GM12878 (cell line): ENCODE measurements around the gene NCS1. TPM values are rescaled to one million over a fixed set of nuclear protein-coding genes. Genes with fewer than 3 reads are reported as not detected.

Experiments
- ATAC-seq: fragments of 200-7000 bp; cut with Tn5 transposase; 3 replicates; pipeline ENCODE4 v1.9.1; 2020; ENCODE audit warnings: mild to moderate bottlenecking, moderate library complexity
- BruUV-seq: library from RNA; stranded (reverse); fragments of 400-500 nt; replicated peaks from 2 replicates; lab custom pipeline; 2021; lab: Mats Ljungman, UMichigan
- CTCF ChIA-PET: fragments of 300-600 bp; sonication (Branson Sonifier 250); formaldehyde crosslinking; extraction: SDS; loops from one replicate; lab custom pipeline; 2021; ENCODE audit warnings: inconsistent platforms; lab: Yijun Ruan, JAX
- POLR2A ChIA-PET: fragments of 350-600 bp; formaldehyde crosslinking; extraction: SDS; loops from one replicate; lab custom pipeline; 2021; ENCODE audit warnings: inconsistent platforms; lab: Charles Lee
- RAD21 ChIA-PET: fragments of 300-600 bp; sonication (Branson Sonifier 250); formaldehyde crosslinking; loops from one replicate; lab custom pipeline; 2023; ENCODE audit warnings: antibody characterized with exemption; ENCODE audit not compliant: unreplicated experiment; lab: Charles Lee
- SMC1A ChIA-PET: fragments of 300-600 bp; sonication (Branson Sonifier 250); formaldehyde crosslinking; loops from one replicate; lab custom pipeline; 2023; ENCODE audit not compliant: unreplicated experiment, uncharacterized antibody; lab: Charles Lee
- DNase-seq: peaks from one replicate; pipeline ENCODE4 v3.0.0-alpha.2; 2011; ENCODE audit warnings: low read depth, low spot score
- FAIRE-seq: peaks from 3 replicates; lab custom pipeline; 2011; peaks lifted over from hg19 to GRCh38; lab: Jason Lieb, UNC
- H2AFZ ChIP-seq: 2 replicates; pipeline ENCODE4 v1.6.0; 2011; ENCODE audit warnings: low read depth, low read length, control low read depth; ENCODE audit not compliant: control insufficient read depth
- H3K27ac ChIP-seq: 2 replicates; pipeline ENCODE4 v1.5.1; 2011; ENCODE audit warnings: control low read depth; ENCODE audit not compliant: control insufficient read depth, insufficient read depth
- H3K27me3 ChIP-seq, 2 experiments: replicated peaks in 1 of 2; 2 replicates each; pipeline versions ENCODE4 v1.6.0 to v1.6.1; 2011; ENCODE audit warnings: low read length in 1 of 2; ENCODE audit not compliant: control insufficient read depth in 2 of 2, insufficient read depth in 2 of 2
- H3K36me3 ChIP-seq, 2 experiments: 2 replicates each; pipeline ENCODE4 v1.5.1; 2011; ENCODE audit warnings: low read length in 1 of 2; ENCODE audit not compliant: control insufficient read depth in 2 of 2, insufficient read depth in 2 of 2
- H3K4me1 ChIP-seq: 2 replicates; pipeline ENCODE4 v1.6.1; 2011; ENCODE audit warnings: mild to moderate bottlenecking, low read length, moderate library complexity, mixed read lengths; ENCODE audit not compliant: control insufficient read depth, insufficient read depth
- H3K4me2 ChIP-seq: 2 replicates; pipeline ENCODE4 v1.6.0; 2011; ENCODE audit warnings: control low read depth; ENCODE audit not compliant: control insufficient read depth, insufficient read depth
- H3K4me3 ChIP-seq: fragments of 200-600 bp; sonication (generic); 2 replicates; pipeline ENCODE4 v1.5.1; 2016
- H3K79me2 ChIP-seq: 2 replicates; pipeline ENCODE4 v1.6.0; 2011; ENCODE audit warnings: low read length; ENCODE audit not compliant: control insufficient read depth, insufficient read depth
- H3K9ac ChIP-seq: 2 replicates; pipeline ENCODE4 v1.8.0; 2011; ENCODE audit warnings: low read length, control low read depth, mixed read lengths; ENCODE audit not compliant: control insufficient read depth, insufficient read depth
- H3K9me3 ChIP-seq: replicated peaks from 3 replicates; pipeline ENCODE4 v1.5.1; 2011; ENCODE audit warnings: mild to moderate bottlenecking, low read length; ENCODE audit not compliant: control insufficient read depth, insufficient read depth
- H4K20me1 ChIP-seq: 2 replicates; pipeline ENCODE4 v1.6.0; 2011; ENCODE audit not compliant: control insufficient read depth, insufficient read depth
- ASH2L ChIP-seq: fragments of 300-600, 200-600 bp; sonication (generic); IDR thresholded peaks from 2 replicates; pipeline ENCODE4 v1.6.1; 2017; ENCODE audit warnings: low read depth, mild to moderate bottlenecking, borderline replicate concordance
- BMI1 ChIP-seq: fragments of 450-650 bp; IDR thresholded peaks from 2 replicates; pipeline ENCODE4 v1.6.1; 2016; ENCODE audit warnings: mild to moderate bottlenecking, moderate library complexity, borderline replicate concordance
- EGR1 ChIP-seq, 2 experiments: IDR thresholded peaks; 1 replicate in 1 of 2; 2 replicates in 1 of 2; pipeline ENCODE4 v1.6.1; 2011 to 2012; ENCODE audit warnings: low read depth in 2 of 2, low read length in 2 of 2, borderline replicate concordance in 1 of 2, mild to moderate bottlenecking in 1 of 2, moderate library complexity in 1 of 2
- HCFC1 ChIP-seq: fragments of 150-350 bp; IDR thresholded peaks from 2 replicates; pipeline ENCODE4 v1.6.1; 2014; ENCODE audit warnings: low read length
- MTA3 ChIP-seq: IDR thresholded peaks from 2 replicates; pipeline ENCODE4 v1.6.1; 2012; ENCODE audit warnings: low read length, inconsistent platforms, borderline replicate concordance
- NR2F1 ChIP-seq: fragments of 450-650 bp; conservative IDR thresholded peaks from 2 replicates; pipeline ENCODE4 v1.6.1; 2017; ENCODE audit warnings: mild to moderate bottlenecking
- PML ChIP-seq: IDR thresholded peaks from 2 replicates; pipeline ENCODE4 v1.6.1; 2012; ENCODE audit warnings: low read length, inconsistent platforms
- SIN3A ChIP-seq: IDR thresholded peaks from 2 replicates; pipeline ENCODE4 v1.6.1; 2012; ENCODE audit warnings: low read depth, low read length, improper control_type of control experiment
- TARDBP ChIP-seq: IDR thresholded peaks from 2 replicates; pipeline ENCODE4 v1.6.1; 2016; ENCODE audit warnings: borderline replicate concordance
- TCF12 ChIP-seq: IDR thresholded peaks from 2 replicates; pipeline ENCODE4 v1.6.1; 2011; ENCODE audit warnings: low read depth, mild to moderate bottlenecking, low read length
- WGBS: methylation state at CpG from one replicate; pipeline ENCODE4 v1.1.6; 2016; ENCODE audit warnings: low lambda C conversion rate; ENCODE audit not compliant: insufficient replicate concordance, insufficient coverage; ENCODE audit errors: missing lambda C conversion rate; 5-methylcytosine and 5-hydroxymethylcytosine counted together
- in situ Hi-C: fragments of 300-500 bp; cut with MboI; formaldehyde crosslinking; loops from 9 replicates; pipeline ENCODE4 v1.14.3; 2018; ENCODE audit warnings: mixed read lengths
- intact Hi-C: fragments of 100-400 bp; cut with micrococcal nuclease; formaldehyde crosslinking; loops from one replicate; pipeline ENCODE4 v1.14.2; 2022; ENCODE audit not compliant: unreplicated experiment
- polyA plus RNA-seq, 11 experiments: library from polyadenylated mRNA; depleted of rRNA in 4 of 11; unstranded in 6 of 11; stranded (reverse) in 5 of 11; fragments of >200 nt; fragmentation: Nextera tagmentation in 4 of 11; fragmentation: Illumina TruSeq in 1 of 11; extraction: Ambion mirVana in 4 of 11; extraction: Trizol in 1 of 11; gene quantifications; 1 replicate in 1 of 11; 2 replicates in 10 of 11; pipeline versions ENCODE4 v1.2.1 to v1.2.3, GENCODE V29; 2011 to 2016; ENCODE audit warnings: inconsistent platforms in 2 of 11, missing spikeins in 2 of 11, low read depth in 1 of 11
- total RNA-seq, 4 experiments: library from RNA; depleted of rRNA in 3 of 4; stranded (reverse); fragments of >200 nt in 3 of 4; fragmentation: Illumina TruSeq in 1 of 4; extraction: Trizol in 1 of 4; gene quantifications; 2 replicates each; pipeline versions ENCODE4 v1.2.1 to v1.2.3, GENCODE V29; 2013 to 2021
- TF ChIP-seq, protein P1 (sequence below): IDR thresholded peaks from 2 replicates; pipeline ENCODE4 v1.6.1; 2011; ENCODE audit warnings: low read depth, mild to moderate bottlenecking, low read length, moderate library complexity, borderline replicate concordance; ENCODE audit errors: extremely low read depth
- TF ChIP-seq, protein P2 (sequence below): IDR thresholded peaks from 2 replicates; pipeline ENCODE4 v1.6.1; 2012; ENCODE audit warnings: mild to moderate bottlenecking, low read depth, low read length

NCS1 gene
- total and polyA plus RNA-seq, 10 of the 15 experiments (the other 5 are each of a cell fraction or from before 2014, with no cell fraction given): 0.04 to 0.22 (median 0.06) TPM; not detected in 4

DNA sequence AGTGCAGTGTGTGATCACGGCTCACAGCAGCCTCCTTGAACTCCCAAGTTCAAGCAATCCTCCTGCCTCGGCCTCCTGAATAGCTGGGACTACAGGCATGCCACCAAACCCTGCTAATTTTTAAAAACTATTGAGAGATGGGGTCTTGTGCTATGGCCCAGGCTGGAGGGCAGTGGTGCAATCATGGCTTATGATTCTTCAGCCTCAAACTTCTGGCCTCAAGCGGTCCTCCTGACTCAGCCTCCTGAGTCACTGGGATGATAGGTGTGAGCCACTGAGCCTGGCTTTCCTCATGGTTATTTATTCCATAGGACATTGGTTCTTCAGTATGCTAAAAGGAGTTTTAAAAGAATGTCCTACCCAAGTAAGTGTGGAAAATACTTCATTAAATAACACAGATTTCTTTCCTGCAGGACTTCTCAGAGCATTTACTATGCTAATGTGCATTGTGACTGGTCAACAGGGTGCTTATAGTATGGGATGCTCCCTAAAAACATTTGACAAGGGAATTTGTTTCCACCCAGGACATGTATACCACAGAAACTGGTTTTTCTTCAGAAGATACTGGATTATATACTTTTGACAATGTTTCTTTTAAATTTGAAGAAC is 11.2 kb upstream of the NCS1 start:
- H3K79me2 ChIP-seq: no peaks in the 10 kb centered on the region
- no peaks in the 10 kb centered on the region for H3K9me3 ChIP-seq
- RAD21 ChIA-PET: no interaction called here
- TF ChIP-seq PML (no peak), NR2F1 (no peak), BMI1 (no peak), HCFC1 (no peak), SIN3A (no peak), ASH2L (no peak), TCF12 (no peak), TARDBP (no peak), EGR1 (IDR thresholded peaks at IDR 0.05; ENCODE audit: borderline replicate concordance in 1 of 2, low read depth in 2 of 2, low read length in 2 of 2) (no peak), MTA3 (no peak)
- TF ChIP-seq, protein P1, sequence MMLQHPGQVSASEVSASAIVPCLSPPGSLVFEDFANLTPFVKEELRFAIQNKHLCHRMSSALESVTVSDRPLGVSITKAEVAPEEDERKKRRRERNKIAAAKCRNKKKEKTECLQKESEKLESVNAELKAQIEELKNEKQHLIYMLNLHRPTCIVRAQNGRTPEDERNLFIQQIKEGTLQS: no peak
- TF ChIP-seq, protein P2, sequence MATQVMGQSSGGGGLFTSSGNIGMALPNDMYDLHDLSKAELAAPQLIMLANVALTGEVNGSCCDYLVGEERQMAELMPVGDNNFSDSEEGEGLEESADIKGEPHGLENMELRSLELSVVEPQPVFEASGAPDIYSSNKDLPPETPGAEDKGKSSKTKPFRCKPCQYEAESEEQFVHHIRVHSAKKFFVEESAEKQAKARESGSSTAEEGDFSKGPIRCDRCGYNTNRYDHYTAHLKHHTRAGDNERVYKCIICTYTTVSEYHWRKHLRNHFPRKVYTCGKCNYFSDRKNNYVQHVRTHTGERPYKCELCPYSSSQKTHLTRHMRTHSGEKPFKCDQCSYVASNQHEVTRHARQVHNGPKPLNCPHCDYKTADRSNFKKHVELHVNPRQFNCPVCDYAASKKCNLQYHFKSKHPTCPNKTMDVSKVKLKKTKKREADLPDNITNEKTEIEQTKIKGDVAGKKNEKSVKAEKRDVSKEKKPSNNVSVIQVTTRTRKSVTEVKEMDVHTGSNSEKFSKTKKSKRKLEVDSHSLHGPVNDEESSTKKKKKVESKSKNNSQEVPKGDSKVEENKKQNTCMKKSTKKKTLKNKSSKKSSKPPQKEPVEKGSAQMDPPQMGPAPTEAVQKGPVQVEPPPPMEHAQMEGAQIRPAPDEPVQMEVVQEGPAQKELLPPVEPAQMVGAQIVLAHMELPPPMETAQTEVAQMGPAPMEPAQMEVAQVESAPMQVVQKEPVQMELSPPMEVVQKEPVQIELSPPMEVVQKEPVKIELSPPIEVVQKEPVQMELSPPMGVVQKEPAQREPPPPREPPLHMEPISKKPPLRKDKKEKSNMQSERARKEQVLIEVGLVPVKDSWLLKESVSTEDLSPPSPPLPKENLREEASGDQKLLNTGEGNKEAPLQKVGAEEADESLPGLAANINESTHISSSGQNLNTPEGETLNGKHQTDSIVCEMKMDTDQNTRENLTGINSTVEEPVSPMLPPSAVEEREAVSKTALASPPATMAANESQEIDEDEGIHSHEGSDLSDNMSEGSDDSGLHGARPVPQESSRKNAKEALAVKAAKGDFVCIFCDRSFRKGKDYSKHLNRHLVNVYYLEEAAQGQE: no peak
- WGBS: 17% methylated on average over 3 of the region's 3 CpGs
- no peaks in the 10 kb centered on the region for H3K4me1 ChIP-seq
- ATAC-seq (no peak), FAIRE-seq (no peak), DNase-seq (no peak)
- no peaks in the 10 kb centered on the region for H3K36me3 ChIP-seq
- in situ Hi-C loops (no loop called here), intact Hi-C loops (no loop called here)
- H3K9ac ChIP-seq: no peak overlapping the region
- H2AFZ ChIP-seq: no peak overlapping the region
- H3K27me3 ChIP-seq: no peaks in the 10 kb centered on the region; a peak in 1 of 4 replicates
- SMC1A ChIA-PET: no interaction called here
- no TSS peak for BruUV-seq
- no peak overlapping the region for H3K4me2 ChIP-seq
- no peak overlapping the region for H3K27ac ChIP-seq
- no peak overlapping the region for H3K4me3 ChIP-seq
- CTCF ChIA-PET: no interaction called here
- no peaks in the 10 kb centered on the region for H4K20me1 ChIP-seq
- POLR2A ChIA-PET: no interaction called here
